ENCODE results near the gene SLC22A2. TPM values are rescaled to one million over a fixed set of nuclear protein-coding genes. Genes with fewer than 3 reads are reported as not detected.

The SLC22A2 gene
- total and polyA plus RNA-seq, 9 of the 15 experiments (the other 6 are each of a cell fraction or from before 2014, with no cell fraction given), result not detected

GRCh38 chr6:160254467-160255312 is 3.9 kb downstream of the SLC22A2 start:
- WGBS (ENCODE audit: insufficient coverage, low coverage, missing lambda C conversion rate), result 2% methylated on average over 7 of the region's 7 CpGs
- H3K9me1 ChIP-seq (ENCODE audit: control insufficient read depth, insufficient read depth, low read length), result no peaks in the 10 kb centered on the region
- FAIRE-seq (no peak), ATAC-seq (no peak), DNase-seq (ENCODE audit: extremely low read depth in 1 of 4, low spot score in 3 of 4) (no peak)
- no peaks in the 10 kb centered on the region for H3K36me3 ChIP-seq (ENCODE audit: control insufficient read depth, insufficient read depth, low read length)
- no peak overlapping the region for H3K4me2 ChIP-seq (ENCODE audit: insufficient read depth, low read length)
- H3K79me2 ChIP-seq (ENCODE audit: control insufficient read depth, insufficient read depth, low read length), result no peaks in the 10 kb centered on the region
- H3K9ac ChIP-seq (ENCODE audit: insufficient read depth in 1 of 2, low read depth in 2 of 2, low read length in 2 of 2), result no peak overlapping the region
- no peak overlapping the region for H3K4me3 ChIP-seq
- no TSS peak for BruUV-seq (replicated peaks)
- no peaks in the 10 kb centered on the region for H3K9me3 ChIP-seq (replicated peaks; ENCODE audit: control insufficient read depth, insufficient read depth, low read depth, low read length)
- peaks cover 18 to 25% of the 10 kb centered on the region in 2 experiments; a peak in 4 of 5 replicates for H3K27me3 ChIP-seq (ENCODE audit: control insufficient read depth in 2 of 2, insufficient read depth in 2 of 2, low read length in 2 of 2)
- H2AFZ ChIP-seq (ENCODE audit: low read depth, low read length), result no peak overlapping the region
- no peak for TF ChIP-seq ZNF609 (CRISPR knock-in tag; IDR thresholded peaks at IDR 0.05; ENCODE audit: borderline replicate concordance)
- TF ChIP-seq ZNF146 (CRISPR knock-in tag; IDR thresholded peaks at IDR 0.05; ENCODE audit: unreplicated experiment), result no peak
- TF ChIP-seq MYNN (IDR thresholded peaks at IDR 0.05), result no peak
- no peak for TF ChIP-seq MYNN (CRISPR knock-in tag; IDR thresholded peaks at IDR 0.05)
- TF ChIP-seq ATF7 (IDR thresholded peaks at IDR 0.05), result no peak
- no peak for TF ChIP-seq XRCC3 (IDR thresholded peaks at IDR 0.05)
- no peak for TF ChIP-seq EHMT2 (IDR thresholded peaks at IDR 0.05)
- no peak for TF ChIP-seq ARID1B (IDR thresholded peaks at IDR 0.05)
- no peak for TF ChIP-seq NFIC (IDR thresholded peaks at IDR 0.05)
- TF ChIP-seq, protein P1, sequence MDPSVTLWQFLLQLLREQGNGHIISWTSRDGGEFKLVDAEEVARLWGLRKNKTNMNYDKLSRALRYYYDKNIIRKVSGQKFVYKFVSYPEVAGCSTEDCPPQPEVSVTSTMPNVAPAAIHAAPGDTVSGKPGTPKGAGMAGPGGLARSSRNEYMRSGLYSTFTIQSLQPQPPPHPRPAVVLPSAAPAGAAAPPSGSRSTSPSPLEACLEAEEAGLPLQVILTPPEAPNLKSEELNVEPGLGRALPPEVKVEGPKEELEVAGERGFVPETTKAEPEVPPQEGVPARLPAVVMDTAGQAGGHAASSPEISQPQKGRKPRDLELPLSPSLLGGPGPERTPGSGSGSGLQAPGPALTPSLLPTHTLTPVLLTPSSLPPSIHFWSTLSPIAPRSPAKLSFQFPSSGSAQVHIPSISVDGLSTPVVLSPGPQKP (CRISPR knock-in tag; IDR thresholded peaks at IDR 0.05), result no peak
- no peak for TF ChIP-seq PRPF4 (IDR thresholded peaks at IDR 0.05; ENCODE audit: insufficient read depth, low read depth, low read length, poor library complexity, severe bottlenecking)
- no peak for TF ChIP-seq HDGF (IDR thresholded peaks at IDR 0.05)
- TF ChIP-seq FOXJ3 (CRISPR knock-in tag; IDR thresholded peaks at IDR 0.05), result no peak
- no peak for TF ChIP-seq NRF1 (conservative IDR thresholded peaks at IDR 0.05 in 1 of 2, IDR thresholded peaks at IDR 0.05 in 1 of 2)
- no peak for TF ChIP-seq NFE2 (IDR thresholded peaks at IDR 0.05; ENCODE audit: low read depth)
- no peak for TF ChIP-seq ZSCAN32 (CRISPR knock-in tag; IDR thresholded peaks at IDR 0.05)
- no peak for TF ChIP-seq MYBL2 (IDR thresholded peaks at IDR 0.05; ENCODE audit: low read depth)
- TF ChIP-seq MYBL2 (CRISPR knock-in tag; IDR thresholded peaks at IDR 0.05; ENCODE audit: borderline replicate concordance), result no peak
- TF ChIP-seq CHCHD3 (CRISPR knock-in tag; IDR thresholded peaks at IDR 0.05), result no peak
- CTCF ChIA-PET (ENCODE audit: low intra/inter-chr PET ratio), result no interaction called here
- H4K20me1 ChIP-seq (replicated peaks; ENCODE audit: control insufficient read depth, insufficient read depth, low read length), result no peaks in the 10 kb centered on the region
- POLR2A ChIA-PET, result no interaction called here
- intact Hi-C loops (cut with micrococcal nuclease) (no loop called here), in situ Hi-C loops (cut with MboI) (no loop called here)
- peaks cover 0 to 6% of the 10 kb centered on the region in 2 experiments; a peak in 1 of 5 replicates for H3K4me1 ChIP-seq (replicated peaks in 1 of 2; ENCODE audit: control insufficient read depth in 2 of 2, insufficient read depth in 2 of 2, low read length in 2 of 2)
- H3K27ac ChIP-seq (ENCODE audit: extremely low read depth, low read depth, low read length), result no peak overlapping the region

All from K562 (cell line).